Measurements from ENCODE around the gene SUPT20HL1. TPM values are rescaled to one million over a fixed set of nuclear protein-coding genes. Genes with fewer than 3 reads are reported as not detected.

The SUPT20HL1 gene
- total RNA-seq, 1 experiment from 2014 or later, result not detected

- BruUV-seq (replicated peaks), result no TSS peak
- CTCF ChIA-PET, result no interaction called here
- Mint-ChIP-seq H3K27ac (ENCODE audit: unreplicated experiment) (no peak overlapping the region), H3K27me3 (ENCODE audit: unreplicated experiment) (peaks cover 51% of the 10 kb centered on the region), H3K4me3 (ENCODE audit: low read depth, unreplicated experiment) (no peak overlapping the region), H3K9me3 (ENCODE audit: low read depth, unreplicated experiment) (no peaks in the 10 kb centered on the region), H3K36me3 (ENCODE audit: insufficient read depth, unreplicated experiment) (no peaks in the 10 kb centered on the region), H3K4me1 (ENCODE audit: low read depth, unreplicated experiment) (no peaks in the 10 kb centered on the region)
- no peak for DNase-seq
- no peak for TF ChIP-seq CTCF (IDR thresholded peaks at IDR 0.05; ENCODE audit: unreplicated experiment)
- intact Hi-C loops (cut with micrococcal nuclease; ENCODE audit: unreplicated experiment), result no loop called here
Observed at GRCh38 chrX:24340501-24340900, 19.9 kb upstream of the SUPT20HL1 start.

GRCh38 chrX:24341795-24342194 lies 18.6 kb upstream of the SUPT20HL1 start:
- Mint-ChIP-seq H3K9me3 (ENCODE audit: low read depth, unreplicated experiment) (no peaks in the 10 kb centered on the region), H3K27me3 (ENCODE audit: unreplicated experiment) (peaks cover 51% of the 10 kb centered on the region)

GRCh38 chrX:24343719-24344118 lies 16.7 kb upstream of the SUPT20HL1 start:
- H3K4me1 Mint-ChIP-seq (ENCODE audit: low read depth, unreplicated experiment), result no peaks in the 10 kb centered on the region
- H3K4me3 Mint-ChIP-seq (ENCODE audit: low read depth, unreplicated experiment), result no peak overlapping the region
- no peak overlapping the region for H3K27ac Mint-ChIP-seq (ENCODE audit: unreplicated experiment)
- H3K36me3 Mint-ChIP-seq (ENCODE audit: insufficient read depth, unreplicated experiment), result no peaks in the 10 kb centered on the region
- no peak for DNase-seq
- intact Hi-C loops (cut with micrococcal nuclease; ENCODE audit: unreplicated experiment), result no loop called here
- H3K27me3 Mint-ChIP-seq (ENCODE audit: unreplicated experiment), result peaks cover 51% of the 10 kb centered on the region
- BruUV-seq (replicated peaks), result no TSS peak
- CTCF ChIA-PET, result no interaction called here
- no peak for TF ChIP-seq CTCF (IDR thresholded peaks at IDR 0.05; ENCODE audit: unreplicated experiment)
- H3K9me3 Mint-ChIP-seq (ENCODE audit: low read depth, unreplicated experiment), result no peaks in the 10 kb centered on the region

More at GRCh38 chrX:24341795-24342194, 18.6 kb upstream of the SUPT20HL1 start:
- Mint-ChIP-seq H3K4me3 (ENCODE audit: low read depth, unreplicated experiment) (no peak overlapping the region), H3K27ac (ENCODE audit: unreplicated experiment) (no peak overlapping the region), H3K36me3 (ENCODE audit: insufficient read depth, unreplicated experiment) (no peaks in the 10 kb centered on the region), H3K4me1 (ENCODE audit: low read depth, unreplicated experiment) (no peaks in the 10 kb centered on the region)
- BruUV-seq (replicated peaks), result no TSS peak
- intact Hi-C loops (cut with micrococcal nuclease; ENCODE audit: unreplicated experiment), result no loop called here
- DNase-seq, result no peak
- CTCF ChIA-PET, result no interaction called here
- no peak for TF ChIP-seq CTCF (IDR thresholded peaks at IDR 0.05; ENCODE audit: unreplicated experiment)

GRCh38 chrX:24347881-24348280 lies 12.6 kb upstream of the SUPT20HL1 start:
- CTCF ChIA-PET, result interaction anchor here (2.0 kb wide), 1 partner anchor 89 kb away, joined by 5 read pairs; no protein-coding TSS in a partner anchor
- Mint-ChIP-seq H3K27me3 (ENCODE audit: unreplicated experiment) (peaks cover 15% of the 10 kb centered on the region), H3K4me1 (ENCODE audit: low read depth, unreplicated experiment) (no peaks in the 10 kb centered on the region), H3K36me3 (ENCODE audit: insufficient read depth, unreplicated experiment) (no peaks in the 10 kb centered on the region), H3K9me3 (ENCODE audit: low read depth, unreplicated experiment) (no peaks in the 10 kb centered on the region), H3K27ac (ENCODE audit: unreplicated experiment) (no peak overlapping the region), H3K4me3 (ENCODE audit: low read depth, unreplicated experiment) (no peak overlapping the region)
- no peak for DNase-seq
- intact Hi-C loops (cut with micrococcal nuclease; ENCODE audit: unreplicated experiment), result no loop called here
- no TSS peak for BruUV-seq (replicated peaks)
- no peak for TF ChIP-seq CTCF (IDR thresholded peaks at IDR 0.05; ENCODE audit: unreplicated experiment)
